Thyroid gland (tissue), 4 donors: ENCODE results near the gene CHRM5.

Experiments used
- POLR2A ChIP-seq, 2 donors: fragments of 450-650 bp; IDR thresholded peaks; one replicate each; pipeline ENCODE4 v1.6.1; 2017; ENCODE audit warnings: antibody characterized with exemption in 2 of 2, mild to moderate bottlenecking in 2 of 2, moderate library complexity in 1 of 2
- TF ChIP-seq, protein P1 (sequence below), 6 experiments: fragments of 200-600 bp in 3 of 6; fragments of 450-650 bp in 3 of 6; sonication (generic) in 3 of 6; IDR thresholded peaks; one replicate each; pipeline ENCODE4 v1.5.1; 2016 to 2019; ENCODE audit warnings: antibody characterized with exemption in 6 of 6, mild to moderate bottlenecking in 2 of 6, inconsistent platforms in 1 of 6, moderate library complexity in 1 of 6

DNA sequence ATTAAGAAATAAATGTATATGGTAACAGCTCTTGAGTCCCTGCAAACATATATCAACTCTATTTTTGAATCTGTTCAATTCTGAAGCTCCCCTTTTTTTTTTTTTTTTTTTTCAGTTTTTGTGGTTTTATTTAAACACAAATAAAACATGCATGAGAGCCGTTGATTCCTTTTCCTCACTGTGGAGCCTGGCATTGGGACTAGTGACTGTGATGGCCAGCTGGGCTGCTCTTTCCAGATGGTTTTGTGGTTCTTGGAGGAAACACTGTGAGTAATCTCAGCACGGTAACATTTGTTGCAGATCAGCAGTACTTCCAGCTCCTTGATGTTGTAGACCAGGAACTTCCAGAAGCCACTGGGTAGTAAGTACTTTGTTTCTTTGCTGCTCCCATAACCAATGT is 117.4 kb downstream of the CHRM5 start:
- TF ChIP-seq, protein P1, sequence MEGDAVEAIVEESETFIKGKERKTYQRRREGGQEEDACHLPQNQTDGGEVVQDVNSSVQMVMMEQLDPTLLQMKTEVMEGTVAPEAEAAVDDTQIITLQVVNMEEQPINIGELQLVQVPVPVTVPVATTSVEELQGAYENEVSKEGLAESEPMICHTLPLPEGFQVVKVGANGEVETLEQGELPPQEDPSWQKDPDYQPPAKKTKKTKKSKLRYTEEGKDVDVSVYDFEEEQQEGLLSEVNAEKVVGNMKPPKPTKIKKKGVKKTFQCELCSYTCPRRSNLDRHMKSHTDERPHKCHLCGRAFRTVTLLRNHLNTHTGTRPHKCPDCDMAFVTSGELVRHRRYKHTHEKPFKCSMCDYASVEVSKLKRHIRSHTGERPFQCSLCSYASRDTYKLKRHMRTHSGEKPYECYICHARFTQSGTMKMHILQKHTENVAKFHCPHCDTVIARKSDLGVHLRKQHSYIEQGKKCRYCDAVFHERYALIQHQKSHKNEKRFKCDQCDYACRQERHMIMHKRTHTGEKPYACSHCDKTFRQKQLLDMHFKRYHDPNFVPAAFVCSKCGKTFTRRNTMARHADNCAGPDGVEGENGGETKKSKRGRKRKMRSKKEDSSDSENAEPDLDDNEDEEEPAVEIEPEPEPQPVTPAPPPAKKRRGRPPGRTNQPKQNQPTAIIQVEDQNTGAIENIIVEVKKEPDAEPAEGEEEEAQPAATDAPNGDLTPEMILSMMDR (IDR thresholded peaks at IDR 0.05): no peak
- TF ChIP-seq POLR2A (IDR thresholded peaks at IDR 0.05): no peak
